ENCODE measurements around the gene TMEM163.

The TMEM163 gene

GRCh38 chr2:134692499-134692898 lies 26.3 kb downstream of the TMEM163 start:
- no peak for DNase-seq (ENCODE audit: low read depth)

GRCh38 chr2:134690629-134691215 lies 28.1 kb downstream of the TMEM163 start:
- DNase-seq (ENCODE audit: low read depth), result no peak

GRCh38 chr2:134689315-134689714 lies 29.5 kb downstream of the TMEM163 start:
- DNase-seq (ENCODE audit: low read depth), result no peak

- no peak for DNase-seq (ENCODE audit: low read depth)
Measured at GRCh38 chr2:134685967-134686366, 32.8 kb downstream of the TMEM163 start.

- DNase-seq (ENCODE audit: low read depth), result no peak
Measured at GRCh38 chr2:134683561-134684112, 35.2 kb downstream of the TMEM163 start.

- DNase-seq (ENCODE audit: low read depth), result no peak
Measured at GRCh38 chr2:134682726-134683125, 36.1 kb downstream of the TMEM163 start.

GRCh38 chr2:134681201-134681600 lies 37.6 kb downstream of the TMEM163 start:
- no peak for DNase-seq (ENCODE audit: low read depth)

- peak; percentile 23 for DNase-seq (ENCODE audit: low read depth)
Measured at GRCh38 chr2:134679745-134680144, 39.1 kb downstream of the TMEM163 start.

- DNase-seq (ENCODE audit: low read depth), result no peak
Measured at GRCh38 chr2:134679294-134679693, 39.5 kb downstream of the TMEM163 start.

GRCh38 chr2:134677856-134678756 lies 40.7 kb downstream of the TMEM163 start:
- DNase-seq (ENCODE audit: low read depth), result no peak

GRCh38 chr2:134676960-134677359 lies 41.8 kb downstream of the TMEM163 start:
- DNase-seq (ENCODE audit: low read depth), result no peak

GRCh38 chr2:134675314-134675713 lies 43.5 kb downstream of the TMEM163 start:
- no peak for DNase-seq (ENCODE audit: low read depth)

GRCh38 chr2:134674687-134675086 lies 44.1 kb downstream of the TMEM163 start:
- DNase-seq (ENCODE audit: low read depth), result no peak

GRCh38 chr2:134671513-134671912 lies 47.3 kb downstream of the TMEM163 start:
- no peak for DNase-seq (ENCODE audit: low read depth)

- DNase-seq (ENCODE audit: low read depth), result no peak
Measured at GRCh38 chr2:134670955-134671354, 47.8 kb downstream of the TMEM163 start.

GRCh38 chr2:134669731-134670669 lies 48.8 kb downstream of the TMEM163 start:
- DNase-seq (ENCODE audit: low read depth), result peak; percentile 21

GRCh38 chr2:134668821-134669220 lies 50.0 kb downstream of the TMEM163 start:
- DNase-seq (ENCODE audit: low read depth), result peak; percentile 57

- DNase-seq (ENCODE audit: low read depth), result no peak
Measured at GRCh38 chr2:134667541-134667940, 51.3 kb downstream of the TMEM163 start.

GRCh38 chr2:134667081-134667480 lies 51.7 kb downstream of the TMEM163 start:
- DNase-seq (ENCODE audit: low read depth), result no peak

GRCh38 chr2:134665727-134666506 lies 52.9 kb downstream of the TMEM163 start:
- DNase-seq (ENCODE audit: low read depth), result no peak

All from stimulated activated CD8-positive, alpha-beta memory T cell treated with anti-CD3 and anti-CD28 coated beads, Interleukin-12 subunit alpha, Interleukin-12 subunit beta, amount 100 ng/mL, for 1 hour (primary cell).